Retinal pigment epithelial cell (primary cell): ENCODE data around the gene TBK1.
"Not testable (repeated sequence)": the region's sequence is repeated elsewhere in the genome, so short reads cannot be mapped to it uniquely, and the experiment has no call there.

Experiments used
- DNase-seq: peaks from one replicate; pipeline ENCODE4 v3.0.0-alpha.2; 2010; ENCODE audit warnings: low read depth
- H3K4me3 ChIP-seq: 2 replicates; pipeline ENCODE4 v1.5.1; 2011; ENCODE audit warnings: mild to moderate bottlenecking, low read length, control low read depth, moderate library complexity
- TF ChIP-seq, protein P1 (sequence below): conservative IDR thresholded peaks from 2 replicates; pipeline ENCODE4 v1.5.1; 2011; ENCODE audit warnings: low read depth, low read length, control low read depth, inconsistent platforms

The TBK1 gene

GRCh38 chr12:64538121-64538520 lies 86.2 kb downstream of the TBK1 start:
- TF ChIP-seq, protein P1, sequence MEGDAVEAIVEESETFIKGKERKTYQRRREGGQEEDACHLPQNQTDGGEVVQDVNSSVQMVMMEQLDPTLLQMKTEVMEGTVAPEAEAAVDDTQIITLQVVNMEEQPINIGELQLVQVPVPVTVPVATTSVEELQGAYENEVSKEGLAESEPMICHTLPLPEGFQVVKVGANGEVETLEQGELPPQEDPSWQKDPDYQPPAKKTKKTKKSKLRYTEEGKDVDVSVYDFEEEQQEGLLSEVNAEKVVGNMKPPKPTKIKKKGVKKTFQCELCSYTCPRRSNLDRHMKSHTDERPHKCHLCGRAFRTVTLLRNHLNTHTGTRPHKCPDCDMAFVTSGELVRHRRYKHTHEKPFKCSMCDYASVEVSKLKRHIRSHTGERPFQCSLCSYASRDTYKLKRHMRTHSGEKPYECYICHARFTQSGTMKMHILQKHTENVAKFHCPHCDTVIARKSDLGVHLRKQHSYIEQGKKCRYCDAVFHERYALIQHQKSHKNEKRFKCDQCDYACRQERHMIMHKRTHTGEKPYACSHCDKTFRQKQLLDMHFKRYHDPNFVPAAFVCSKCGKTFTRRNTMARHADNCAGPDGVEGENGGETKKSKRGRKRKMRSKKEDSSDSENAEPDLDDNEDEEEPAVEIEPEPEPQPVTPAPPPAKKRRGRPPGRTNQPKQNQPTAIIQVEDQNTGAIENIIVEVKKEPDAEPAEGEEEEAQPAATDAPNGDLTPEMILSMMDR: no peak
- no peak overlapping the region for H3K4me3 ChIP-seq
- DNase-seq: no peak

GRCh38 chr12:64542409-64543047 lies 90.6 kb downstream of the TBK1 start:
- not testable (repeated sequence) for DNase-seq, H3K4me3 ChIP-seq

GRCh38 chr12:64544371-64545080 lies 92.6 kb downstream of the TBK1 start:
- H3K4me3 ChIP-seq: no peak overlapping the region
- DNase-seq: no peak
- TF ChIP-seq, protein P1: no peak

DNA sequence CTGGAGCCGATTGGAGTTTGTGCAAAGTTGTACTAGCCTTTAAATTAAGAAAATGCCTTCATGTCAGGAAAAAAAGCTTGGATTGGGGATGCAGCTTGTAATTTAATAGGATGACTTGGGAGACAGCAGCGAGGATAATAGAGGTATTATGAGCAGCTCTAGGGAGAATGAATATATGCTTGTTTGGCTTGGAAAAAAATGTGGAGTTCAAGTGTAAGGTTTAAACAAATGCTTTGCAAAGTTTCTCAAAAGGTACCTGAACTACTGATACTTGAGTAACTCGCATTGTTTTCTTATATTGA lies 93.1 kb downstream of the TBK1 start:
- no peak for DNase-seq
- TF ChIP-seq, protein P1: no peak
- no peak overlapping the region for H3K4me3 ChIP-seq

DNA sequence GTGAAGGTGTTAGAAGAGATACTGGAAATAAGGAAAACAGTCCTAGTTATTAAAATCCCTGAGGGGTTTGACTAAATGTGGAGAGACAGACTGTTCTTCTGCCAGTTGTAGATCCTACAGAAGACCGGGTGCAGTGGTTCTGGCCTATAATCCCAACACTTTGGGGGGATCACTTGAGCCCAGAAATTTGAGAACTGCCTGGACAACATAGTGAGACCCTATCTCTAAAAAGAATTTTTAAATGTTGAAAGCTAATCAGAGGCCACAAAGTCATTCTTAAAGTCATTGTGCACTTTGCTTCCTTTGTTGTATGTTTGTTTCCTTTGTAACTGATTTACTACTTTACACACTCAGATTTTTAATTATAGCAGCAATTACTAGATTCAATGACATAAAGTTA lies 97.2 kb downstream of the TBK1 start:
- no peak for DNase-seq
- H3K4me3 ChIP-seq: no peak overlapping the region
- TF ChIP-seq, protein P1: no peak

GRCh38 chr12:64550755-64551154 lies 98.8 kb downstream of the TBK1 start:
- no peak overlapping the region for H3K4me3 ChIP-seq
- DNase-seq: no peak
- TF ChIP-seq, protein P1: no peak

GRCh38 chr12:64551676-64552075 lies 99.8 kb downstream of the TBK1 start:
- TF ChIP-seq, protein P1: no peak
- no peak overlapping the region for H3K4me3 ChIP-seq
- DNase-seq: no peak
